Inferior parietal cortex (tissue), 1 donor: ENCODE results near the gene NT5C1B.

Experiments
- DNase-seq: peaks from one replicate; pipeline ENCODE4 v3.0.0-alpha.2; 2016; ENCODE audit errors: extremely low spot score

NT5C1B gene

DNA sequence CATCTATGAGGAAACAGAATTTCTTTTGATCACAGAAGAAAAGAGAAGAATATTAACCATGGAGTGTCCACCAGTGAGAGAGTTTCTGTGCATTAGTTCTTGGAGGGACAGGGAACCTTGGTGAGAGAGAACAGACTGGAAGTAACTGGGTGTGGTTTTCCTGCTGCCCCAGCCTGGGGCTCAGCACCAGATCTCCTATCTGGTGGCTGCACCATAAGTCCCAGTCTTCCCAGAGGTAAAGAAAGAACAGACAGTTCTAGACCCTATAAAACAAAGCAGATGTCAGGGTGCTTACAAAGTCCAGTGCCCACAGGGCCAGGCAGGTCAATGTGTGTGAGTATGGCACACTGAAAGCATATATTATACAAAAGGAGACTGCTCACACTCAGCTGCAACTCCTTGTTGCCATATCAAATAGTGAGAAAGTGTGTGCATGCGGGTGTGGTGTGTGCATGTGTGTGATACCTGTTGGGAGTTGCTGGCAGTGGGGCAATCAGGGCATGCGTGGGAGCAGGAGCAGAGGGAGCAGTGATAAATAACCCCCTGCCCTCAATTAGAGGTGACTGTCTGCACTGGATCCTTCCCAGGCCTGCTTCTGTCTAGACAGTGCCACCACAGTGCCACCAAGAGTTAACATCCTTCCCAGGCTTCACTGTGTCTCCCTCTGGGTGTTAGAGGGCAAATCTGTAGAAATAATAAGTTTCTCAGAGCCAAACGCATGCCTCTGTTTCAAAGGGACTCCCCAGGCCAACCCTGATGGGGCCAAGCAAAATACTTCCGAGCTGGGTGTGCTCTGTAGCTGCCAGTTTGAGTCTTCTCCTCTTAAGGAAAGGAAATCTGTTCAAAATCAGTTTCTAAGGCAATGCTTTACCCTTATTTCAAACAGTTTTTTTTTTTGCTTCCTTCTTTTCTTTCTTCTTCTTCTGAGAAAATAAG, 74.6 kb downstream of the NT5C1B start:
- DNase-seq: no peak
